ENCODE data around the gene BCAS3.
"Not testable (repeated sequence)": the region's sequence is repeated elsewhere in the genome, so short reads cannot be mapped to it uniquely, and the experiment has no call there.

The BCAS3 gene

GRCh38 chr17:61343576-61343975 lies 665.9 kb downstream of the BCAS3 start:
- no peak for DNase-seq (ENCODE audit: low read depth)

GRCh38 chr17:61345061-61345460 lies 667.4 kb downstream of the BCAS3 start:
- no peak for DNase-seq (ENCODE audit: low read depth)

- no peak for DNase-seq (ENCODE audit: low read depth)
These were observed 668.4 kb downstream of the BCAS3 start for GRCh38 chr17:61345825-61346666.

- no peak for DNase-seq (ENCODE audit: low read depth)
These were observed 671.7 kb downstream of the BCAS3 start for GRCh38 chr17:61349350-61349749.

- no peak for DNase-seq (ENCODE audit: low read depth)
These were observed 674.2 kb downstream of the BCAS3 start for GRCh38 chr17:61351745-61352407.

- DNase-seq (ENCODE audit: low read depth) = no peak
These were observed 674.7 kb downstream of the BCAS3 start for GRCh38 chr17:61352408-61352770.

- DNase-seq (ENCODE audit: low read depth) = no peak
These were observed 675.3 kb downstream of the BCAS3 start for GRCh38 chr17:61352781-61353491.

GRCh38 chr17:61353615-61354014 lies 676.0 kb downstream of the BCAS3 start:
- DNase-seq (ENCODE audit: low read depth) = no peak

- no peak for DNase-seq (ENCODE audit: low read depth)
These were observed 677.5 kb downstream of the BCAS3 start for GRCh38 chr17:61354895-61355874.

- DNase-seq (ENCODE audit: low read depth) = not testable (repeated sequence)
These were observed 679.4 kb downstream of the BCAS3 start for GRCh38 chr17:61357061-61357460.

GRCh38 chr17:61359513-61359912 lies 681.9 kb downstream of the BCAS3 start:
- DNase-seq (ENCODE audit: low read depth) = not testable (repeated sequence)

GRCh38 chr17:61360318-61360943 lies 682.8 kb downstream of the BCAS3 start:
- no peak for DNase-seq (ENCODE audit: low read depth)

- no peak for DNase-seq (ENCODE audit: low read depth)
These were observed 683.4 kb downstream of the BCAS3 start for GRCh38 chr17:61361084-61361483.

- DNase-seq (ENCODE audit: low read depth) = no peak
These were observed 684.7 kb downstream of the BCAS3 start for GRCh38 chr17:61362396-61362795.

GRCh38 chr17:61362852-61363600 lies 685.4 kb downstream of the BCAS3 start:
- DNase-seq (ENCODE audit: low read depth) = no peak

- no peak for DNase-seq (ENCODE audit: low read depth)
These were observed 686.2 kb downstream of the BCAS3 start for GRCh38 chr17:61363601-61364462.

- no peak for DNase-seq (ENCODE audit: low read depth)
These were observed 686.8 kb downstream of the BCAS3 start for GRCh38 chr17:61364463-61364846.

GRCh38 chr17:61366076-61366714 lies 688.5 kb downstream of the BCAS3 start:
- no peak for DNase-seq (ENCODE audit: low read depth)
